HG03575 (cell line): ENCODE results near the gene HSBP1L1.
"Not testable (repeated sequence)": the region's sequence is repeated elsewhere in the genome, so short reads cannot be mapped to it uniquely, and the experiment has no call there.

Source experiments
- ATAC-seq: cut with Tn5 transposase; IDR thresholded peaks from one replicate; pipeline ENCODE4 v1.9.1; 2021; ENCODE audit not compliant: unreplicated experiment, insufficient number of reproducible peaks, low FRiP score; ENCODE audit errors: extremely low read depth

HSBP1L1 gene

DNA sequence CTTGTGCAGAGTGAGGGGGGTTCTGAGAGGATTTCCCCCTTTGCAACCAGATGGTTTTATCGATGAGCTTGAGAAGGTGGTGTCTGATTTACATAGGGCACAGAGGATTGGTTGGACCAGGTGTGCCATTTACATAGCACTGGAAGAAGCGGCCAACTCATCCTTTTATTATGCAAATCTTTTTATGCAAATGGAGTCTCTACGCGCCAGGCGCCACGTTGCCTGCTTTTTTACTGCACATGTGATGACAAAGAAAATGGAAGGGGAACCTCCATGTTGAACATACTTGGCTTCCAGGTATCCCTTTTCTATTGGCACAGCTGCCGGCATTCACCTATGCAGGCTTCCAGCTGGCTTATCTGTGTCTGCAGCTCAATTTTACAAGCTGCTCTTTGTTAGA is 42.3 kb downstream of the HSBP1L1 start:
- ATAC-seq: no peak

DNA sequence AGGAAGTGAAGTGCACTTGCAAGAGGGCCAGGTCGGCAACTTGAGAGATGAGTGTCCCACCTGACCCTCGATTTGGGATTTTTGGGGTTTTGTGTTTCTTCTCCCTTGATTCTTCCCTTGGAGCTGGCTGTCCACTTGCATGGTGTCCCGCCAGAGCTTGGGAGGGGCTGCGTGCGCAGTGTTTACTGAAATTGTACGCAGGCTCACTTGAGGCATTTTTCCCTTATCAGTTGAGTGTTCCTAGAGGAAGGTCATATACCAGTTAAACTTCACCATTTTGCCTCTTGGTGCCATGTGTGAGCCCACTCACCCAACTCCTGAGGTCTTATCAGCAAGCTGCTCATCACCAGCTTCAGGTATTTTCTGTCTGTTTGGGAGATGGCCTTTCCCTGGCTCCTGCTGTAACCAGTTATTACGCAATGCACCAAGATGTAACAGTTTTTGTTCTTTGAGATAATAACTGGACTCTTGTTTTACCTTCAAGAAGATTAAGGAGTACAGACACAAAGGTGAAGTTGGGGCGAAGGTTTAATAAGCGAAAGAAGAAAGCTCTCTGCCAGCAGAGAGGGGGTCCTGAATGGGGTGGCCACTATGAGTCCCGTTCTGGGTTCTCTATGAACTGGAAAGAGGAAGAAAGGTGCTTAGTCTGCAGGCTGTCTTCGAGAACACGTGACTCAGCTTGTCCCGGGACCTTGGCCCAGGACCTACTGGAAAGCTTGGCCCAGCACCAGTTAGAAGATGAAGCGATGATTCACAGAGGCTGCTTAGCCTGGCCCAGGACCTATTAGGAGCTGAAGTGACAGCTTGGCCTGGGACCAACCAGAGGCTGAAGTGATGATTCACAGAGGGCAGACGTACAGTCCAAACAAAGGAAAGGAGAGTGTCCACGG is 45.5 kb downstream of the HSBP1L1 start:
- no peak for ATAC-seq

DNA sequence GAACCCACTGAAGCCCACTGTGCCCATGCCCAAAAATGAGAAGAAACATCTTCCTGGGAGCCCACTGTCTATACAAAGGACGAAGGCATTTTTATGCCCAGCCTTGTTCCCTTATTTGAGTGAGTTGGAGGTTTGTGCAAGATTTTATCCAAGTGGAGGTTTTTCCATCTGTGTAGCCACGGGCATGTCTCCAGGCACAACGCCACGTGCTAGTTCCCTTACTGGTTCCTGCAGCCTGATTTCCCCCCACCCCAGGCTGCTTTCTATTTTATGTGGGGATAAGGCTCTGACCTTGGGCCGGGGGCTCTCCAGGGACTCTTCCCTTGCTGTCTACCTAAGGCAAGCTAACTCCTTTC is 46.1 kb downstream of the HSBP1L1 start:
- ATAC-seq: no peak

DNA sequence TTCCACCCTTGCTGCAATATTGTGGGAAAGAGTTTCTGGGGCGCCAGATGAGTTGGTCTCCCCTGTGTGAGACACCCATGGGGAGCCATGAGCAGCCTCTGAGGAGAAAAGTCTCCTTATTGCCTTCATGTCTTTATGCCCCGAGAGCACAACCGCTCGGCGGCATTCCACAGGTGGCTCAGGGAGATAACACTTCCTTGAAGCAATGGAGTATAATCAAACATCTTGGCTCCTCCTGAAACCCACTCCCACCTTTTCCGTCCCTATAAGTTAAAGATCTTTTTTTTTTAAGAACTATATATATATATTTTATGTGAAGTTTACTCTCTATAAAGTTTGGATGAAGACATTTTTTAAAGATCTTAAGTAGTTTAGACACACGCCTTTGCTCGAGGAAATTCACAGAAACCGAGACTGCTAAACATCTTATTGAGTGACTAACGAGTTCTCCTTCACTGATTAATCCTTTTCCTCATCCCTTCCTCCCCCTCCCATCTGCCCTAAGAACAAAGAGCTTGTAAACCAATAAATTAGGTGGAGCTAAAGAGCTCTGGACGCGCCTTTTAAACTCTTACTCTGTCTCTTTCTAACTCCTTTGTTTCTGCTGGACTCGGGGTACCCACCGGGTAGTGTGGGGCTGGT is 47.2 kb downstream of the HSBP1L1 start:
- not testable (repeated sequence) for ATAC-seq

DNA sequence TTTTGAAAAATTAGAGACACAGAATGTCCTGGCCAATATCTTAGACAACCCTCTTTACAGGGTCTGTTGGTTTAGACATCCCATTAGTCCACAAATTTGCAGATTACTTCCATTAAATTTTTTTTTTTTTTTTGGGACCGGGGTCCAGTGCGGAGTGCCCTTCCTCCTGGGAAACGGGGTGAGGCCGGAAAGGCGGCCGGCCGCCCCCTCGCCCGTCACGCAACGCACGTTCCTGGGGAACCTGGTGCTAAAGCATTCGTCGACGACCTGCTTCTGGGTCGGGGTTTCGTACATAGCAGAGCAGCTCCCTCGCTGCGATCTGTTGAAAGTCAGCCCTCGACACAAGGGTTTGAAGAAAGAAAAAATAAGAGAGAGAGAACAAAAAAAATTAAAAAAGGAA is 48.3 kb downstream of the HSBP1L1 start:
- ATAC-seq: no peak
